Lung microvascular endothelial cell (primary cell): Measurements from ENCODE around the gene IDH3G. TPM values are rescaled to one million over a fixed set of nuclear protein-coding genes. Genes with fewer than 3 reads are reported as not detected.
"Not testable (repeated sequence)": the region's sequence is repeated elsewhere in the genome, so short reads cannot be mapped to it uniquely, and the experiment has no call there.

Source experiments
- DNase-seq, 2 donors: peaks; one replicate each; pipeline versions ENCODE4 v3.0.0 to v3.0.0-alpha.2; 2010; ENCODE audit warnings: low read depth in 2 of 2
- total RNA-seq: library from RNA; depleted of rRNA; stranded (reverse); fragments of >200 nt; gene quantifications from 2 replicates; pipeline ENCODE4 v1.2.1, GENCODE V29; 2014

Gene IDH3G
- total RNA-seq, 1 donor from 2014 or later, result 27.0 TPM

DNA sequence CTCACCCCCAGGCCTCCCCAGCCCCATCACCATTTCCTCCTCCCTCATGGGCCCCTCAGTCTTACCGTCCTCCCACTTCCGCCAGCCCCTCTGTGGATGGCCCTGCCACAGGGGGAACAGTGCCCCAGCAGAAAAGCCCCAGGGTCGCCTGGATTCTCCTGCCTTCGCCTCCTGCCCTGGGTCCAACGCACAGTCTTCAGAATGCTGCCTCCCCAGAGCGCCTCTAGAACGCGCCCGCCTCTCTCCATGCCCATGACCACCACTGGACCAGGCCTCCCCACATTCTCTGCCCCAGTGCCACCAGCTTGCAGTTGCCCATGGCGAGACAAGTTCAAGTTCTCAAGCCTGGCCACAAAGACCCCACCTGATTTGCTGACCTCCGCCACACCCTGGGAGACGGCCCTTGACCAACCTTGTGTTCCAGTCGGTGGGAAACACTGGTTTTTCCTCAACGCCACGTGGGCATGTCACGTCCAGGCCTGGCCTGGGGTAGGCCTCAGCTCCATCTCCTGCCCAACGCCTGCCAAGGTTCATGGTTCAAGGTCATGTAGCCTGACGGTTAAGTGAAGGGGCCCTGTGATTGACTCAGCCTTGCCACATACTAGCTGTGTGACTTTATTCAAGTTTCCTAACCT lies 30.8 kb downstream of the IDH3G start:
- DNase-seq, result no peak

GRCh38 chrX:153762626-153763173 lies 31.5 kb downstream of the IDH3G start:
- no peak for DNase-seq

- no peak for DNase-seq
Observed at GRCh38 chrX:153761863-153762262, 32.3 kb downstream of the IDH3G start.

- no peak for DNase-seq
Observed at GRCh38 chrX:153755136-153755535, 39.0 kb downstream of the IDH3G start.

DNA sequence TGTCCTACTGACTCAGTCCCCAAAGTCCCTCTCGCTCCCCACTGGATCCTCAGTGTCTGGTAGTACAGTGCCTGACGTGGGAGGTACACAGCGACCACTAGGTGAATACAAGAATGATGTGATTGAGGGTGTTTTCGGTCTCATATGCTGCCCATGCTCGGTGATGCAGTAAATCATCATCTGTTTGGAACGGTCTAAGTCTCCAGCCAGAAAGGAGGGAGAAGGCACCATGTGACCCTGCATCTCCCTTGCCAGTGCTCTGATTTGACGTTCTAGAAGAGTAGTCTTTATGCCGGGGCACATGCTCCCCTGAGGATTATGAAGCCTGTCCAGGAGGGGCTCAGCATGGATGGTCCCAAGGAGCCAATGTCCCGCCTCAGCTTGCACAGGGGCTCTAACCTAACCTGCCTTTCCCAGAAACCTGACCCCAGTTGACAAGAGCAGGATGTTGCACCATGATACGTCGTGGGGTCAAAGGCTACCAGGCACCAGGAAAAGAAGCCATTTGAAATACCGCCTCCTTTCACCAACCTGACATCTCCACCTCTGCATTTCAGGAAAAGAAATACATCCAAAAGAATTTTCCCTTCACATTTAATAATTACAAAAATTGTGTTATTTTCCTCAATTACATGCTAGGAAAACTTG lies 43.9 kb downstream of the IDH3G start:
- DNase-seq, result no peak

- DNase-seq, result not testable (repeated sequence)
Observed at GRCh38 chrX:153749017-153749416, 45.2 kb downstream of the IDH3G start.

DNA sequence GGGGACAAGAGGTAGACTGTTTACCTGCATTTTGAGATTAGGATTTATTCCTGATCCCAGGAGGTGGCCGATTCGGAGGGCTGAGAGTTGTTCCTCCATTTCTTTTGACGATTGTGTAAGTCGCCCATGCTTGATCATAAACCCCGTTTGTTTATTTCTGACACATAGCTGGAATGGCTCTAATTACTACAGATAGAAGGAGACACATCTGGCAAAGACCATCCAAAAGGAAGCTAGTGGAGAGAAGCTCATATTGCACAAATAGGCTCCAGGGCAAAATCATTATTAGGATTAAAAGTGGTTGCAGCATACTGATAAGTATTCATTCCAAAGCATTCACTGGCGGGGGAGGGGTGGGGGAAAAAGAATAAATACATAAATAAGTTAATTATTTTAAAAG lies 47.2 kb downstream of the IDH3G start:
- DNase-seq, result not testable (repeated sequence)

DNA sequence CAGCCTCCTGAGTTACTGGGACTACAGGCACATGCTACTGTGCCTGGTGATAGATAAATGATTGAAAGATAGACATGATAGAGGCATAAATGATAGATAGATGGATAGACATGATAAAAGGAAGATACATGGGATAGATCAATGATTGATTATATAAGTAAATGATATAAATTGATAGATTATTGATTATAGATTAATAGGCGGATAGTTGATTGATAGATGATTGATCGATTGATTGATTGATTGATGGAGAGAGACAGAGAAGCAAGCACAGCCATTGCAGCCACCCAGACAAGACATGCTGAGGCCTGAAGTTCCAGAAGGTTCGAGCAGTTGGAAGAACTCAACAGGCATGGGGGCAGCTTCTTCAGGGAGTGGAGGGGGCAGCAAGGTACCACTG lies 47.8 kb downstream of the IDH3G start:
- DNase-seq, result no peak

DNA sequence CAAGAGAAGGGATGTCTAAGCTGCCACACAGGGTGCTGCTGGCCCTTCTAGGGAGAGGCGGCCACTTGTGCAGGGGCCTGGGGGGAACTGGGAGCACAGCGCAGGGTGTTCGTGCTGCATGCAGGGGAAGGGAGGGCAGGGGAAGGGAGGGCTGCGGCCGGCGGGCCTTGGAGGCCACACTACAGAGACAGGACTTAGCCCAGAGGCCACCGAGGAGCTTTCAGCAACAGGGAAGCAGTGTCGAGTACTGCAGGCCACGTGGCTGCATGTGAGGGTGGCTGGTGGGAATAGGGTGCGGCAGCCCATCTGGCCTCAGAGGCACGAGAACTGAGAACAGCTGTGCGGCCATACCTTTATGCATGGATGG lies 49.1 kb downstream of the IDH3G start:
- not testable (repeated sequence) for DNase-seq

DNA sequence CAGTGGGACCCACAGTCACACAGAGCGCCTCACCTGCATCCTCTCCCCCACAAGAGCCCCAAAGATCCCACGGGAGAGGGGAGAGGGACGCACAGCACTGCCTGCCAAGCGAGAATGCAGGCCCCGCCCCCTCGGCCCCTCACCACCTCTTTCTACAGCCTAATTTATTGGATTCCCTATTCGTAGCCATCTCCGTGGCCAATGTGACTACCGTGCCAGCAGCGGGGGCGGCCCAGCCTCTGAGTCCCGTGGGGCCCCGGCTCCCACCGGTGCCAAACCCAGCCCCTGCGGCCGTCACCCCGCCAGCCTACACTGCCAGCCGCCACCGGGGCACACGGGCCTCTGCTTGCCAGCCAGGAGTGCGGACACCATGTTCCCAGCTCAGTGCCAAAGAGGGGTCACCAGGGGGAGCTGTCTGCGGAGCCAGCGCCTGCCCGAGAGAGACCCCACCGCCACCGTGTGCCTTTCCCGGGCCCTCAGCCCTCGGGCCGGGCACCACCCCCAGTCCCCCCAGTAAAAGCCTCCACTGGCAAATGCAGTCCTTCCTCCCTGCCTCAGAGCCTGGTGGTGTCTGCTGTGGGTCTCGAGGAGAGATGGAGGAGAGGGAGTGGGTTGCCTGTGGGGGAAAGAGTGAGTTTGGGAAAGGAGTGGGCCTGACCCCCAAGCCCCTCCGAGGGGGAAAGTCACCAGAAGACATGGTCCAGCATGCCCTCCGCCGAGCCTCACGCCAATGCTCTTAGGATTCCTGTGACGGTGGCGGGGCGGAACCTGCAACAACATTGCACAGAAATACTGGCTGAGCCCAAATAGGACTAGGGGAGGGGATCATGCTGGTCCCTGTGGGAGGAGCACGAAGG lies 49.7 kb downstream of the IDH3G start:
- peak; percentile 21 to 39 for DNase-seq

DNA sequence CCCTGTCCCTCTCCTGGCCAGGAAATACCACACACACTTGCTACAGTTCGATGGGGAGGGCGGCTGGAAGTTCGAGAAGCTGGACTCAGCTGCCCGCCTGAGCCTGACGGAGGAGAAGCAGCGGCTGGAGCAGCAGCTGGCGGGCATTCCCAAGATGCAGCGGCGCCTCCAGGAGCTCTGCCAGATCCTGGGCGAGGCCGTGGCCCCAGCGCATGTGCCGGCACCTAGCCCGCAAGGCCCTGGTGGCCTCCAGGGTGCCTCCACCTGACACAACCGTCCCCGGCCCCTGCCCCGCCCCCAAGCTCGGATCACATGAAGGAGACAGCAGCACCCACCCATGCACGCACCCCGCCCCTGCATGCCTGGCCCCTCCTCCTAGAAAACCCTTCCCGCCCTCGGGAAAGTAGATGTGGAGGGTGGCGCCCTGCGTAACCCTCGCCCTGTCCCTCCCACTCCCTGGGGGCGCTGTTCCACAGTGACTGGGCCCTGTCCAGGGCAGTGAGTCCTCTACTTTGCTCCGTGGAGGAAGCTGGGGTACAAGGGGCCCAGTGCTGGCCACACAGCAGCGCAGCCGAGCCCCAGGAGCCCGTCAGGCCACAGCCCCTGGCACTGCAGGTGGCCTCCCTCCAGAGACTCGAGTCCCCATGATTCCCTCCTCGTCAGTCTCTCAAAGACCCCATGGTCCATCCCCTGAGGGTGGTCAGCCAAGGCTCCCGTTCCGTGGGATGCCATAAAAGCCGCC lies 50.5 kb downstream of the IDH3G start:
- DNase-seq, result not testable (repeated sequence)

- not testable (repeated sequence) for DNase-seq
Observed at GRCh38 chrX:153742796-153743467, 51.2 kb downstream of the IDH3G start.

- DNase-seq, result not testable (repeated sequence)
Observed at GRCh38 chrX:153742111-153742510, 52.1 kb downstream of the IDH3G start.

DNA sequence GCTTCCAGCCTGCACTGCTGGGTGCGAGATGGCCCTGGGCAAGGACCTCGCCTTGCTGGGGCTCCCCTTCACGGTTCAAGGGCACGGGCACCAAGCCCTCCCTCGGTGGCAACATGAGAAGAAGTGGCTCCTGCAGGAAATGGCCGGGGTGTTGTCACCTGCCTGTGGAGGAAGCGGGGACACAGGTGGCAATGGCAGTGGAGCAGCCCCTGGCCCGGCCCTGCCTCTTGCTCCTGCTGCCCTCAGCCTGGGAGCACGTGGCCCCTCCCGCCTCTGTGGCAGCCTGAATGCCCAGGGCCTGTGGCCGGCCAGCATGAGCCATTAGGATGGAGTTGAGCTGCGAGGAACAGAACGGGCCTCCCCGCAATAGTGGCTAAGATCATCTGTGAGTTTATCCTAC lies 52.7 kb downstream of the IDH3G start:
- DNase-seq, result no peak

DNA sequence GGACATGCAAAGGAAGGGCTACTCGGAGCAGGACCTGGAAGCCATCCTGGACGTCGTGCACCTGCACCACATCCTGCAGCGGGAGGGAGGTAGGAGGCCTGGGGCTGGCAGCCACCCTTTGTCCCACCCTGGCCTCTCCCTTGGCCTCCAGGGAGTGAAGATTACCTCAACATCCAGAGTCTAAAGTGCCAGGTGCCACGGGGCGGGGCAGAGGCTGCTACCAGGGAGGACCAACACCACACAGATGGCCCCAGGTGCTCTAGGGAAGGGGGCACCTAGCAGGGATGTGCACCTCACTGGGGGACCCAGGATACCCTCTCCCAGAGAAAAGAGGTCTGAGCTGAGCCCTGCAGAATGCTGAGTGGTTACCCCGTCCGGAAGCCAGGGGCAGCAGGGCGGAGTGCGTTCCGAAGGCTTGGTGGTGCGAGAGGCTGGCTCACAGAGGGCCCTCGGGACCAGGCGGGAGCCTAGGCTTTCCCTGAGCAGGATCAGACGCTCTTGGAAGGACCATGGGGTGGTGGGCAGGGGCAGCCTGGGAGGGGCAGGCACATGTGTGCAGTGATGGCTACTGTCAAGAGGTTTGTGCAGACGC lies 53.4 kb downstream of the IDH3G start:
- no peak for DNase-seq

GRCh38 chrX:153739754-153740486 lies 54.3 kb downstream of the IDH3G start:
- DNase-seq, result no peak

- DNase-seq, result no peak
Observed at GRCh38 chrX:153738056-153738605, 56.0 kb downstream of the IDH3G start.

DNA sequence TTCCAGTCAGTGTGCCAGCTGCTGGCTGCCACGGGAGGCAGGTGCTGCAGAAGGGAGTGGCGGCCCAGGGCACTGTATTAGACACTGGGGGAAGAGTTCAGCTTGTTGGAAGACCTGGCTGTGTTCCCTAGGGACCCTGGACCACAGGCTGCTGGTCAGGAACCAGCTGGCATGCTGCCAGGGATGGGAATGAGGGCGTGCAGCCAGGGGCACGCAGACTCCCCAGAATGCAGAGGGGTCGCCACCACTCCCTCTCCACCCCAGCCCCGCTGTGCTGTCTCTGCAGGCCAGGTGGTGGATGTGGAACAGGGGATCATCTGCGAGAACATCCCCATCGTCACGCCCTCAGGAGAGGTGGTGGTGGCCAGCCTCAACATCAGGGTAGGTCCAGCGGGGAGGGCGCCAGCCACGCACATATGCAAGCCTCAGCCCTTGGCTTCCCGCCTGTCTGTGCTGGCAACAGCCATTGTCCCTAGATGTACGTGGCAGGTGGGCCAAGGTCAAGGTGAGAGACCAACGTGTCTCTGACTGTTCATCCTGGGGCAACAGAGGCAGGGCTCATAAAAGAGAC lies 57.2 kb downstream of the IDH3G start:
- no peak for DNase-seq
